HEK293T (cell line): ENCODE results near the gene MTIF2.
"Not testable (repeated sequence)": the region's sequence is repeated elsewhere in the genome, so short reads cannot be mapped to it uniquely, and the experiment has no call there.

Experiments used
- CTCF ChIA-PET: fragments of 350-600 bp; formaldehyde crosslinking; extraction: SDS; loops from one replicate; lab custom pipeline; 2021; ENCODE audit warnings: antibody characterized with exemption, inconsistent platforms; lab: Yijun Ruan, JAX
- POLR2A ChIA-PET: fragments of 350-600 bp; formaldehyde crosslinking; extraction: SDS; loops from one replicate; lab custom pipeline; 2020; ENCODE audit warnings: antibody characterized with exemption, inconsistent platforms; lab: Yijun Ruan, JAX
- DNase-seq: peaks from one replicate; pipeline ENCODE4 v3.0.0; 2012; ENCODE audit warnings: mixed read lengths; ENCODE audit errors: extremely low spot score
- ARNT ChIP-seq: fragments of 450-650 bp; IDR thresholded peaks from 2 replicates; pipeline ENCODE4 v1.6.1; 2017; ENCODE audit warnings: mild to moderate bottlenecking
- BHLHE40 ChIP-seq: fragments of 450-650 bp; IDR thresholded peaks from 2 replicates; pipeline ENCODE4 v1.6.1; 2016; ENCODE audit warnings: mild to moderate bottlenecking, moderate library complexity, borderline replicate concordance
- CTBP1 ChIP-seq: fragments of 450-650 bp; IDR thresholded peaks from 2 replicates; pipeline ENCODE4 v1.6.1; 2016; ENCODE audit warnings: borderline replicate concordance
- ELF4 ChIP-seq: fragments of 450-650 bp; IDR thresholded peaks from 2 replicates; pipeline ENCODE4 v1.6.1; 2017; ENCODE audit warnings: antibody characterized with exemption
- FOXA1 ChIP-seq: fragments of 450-650 bp; IDR thresholded peaks from 2 replicates; pipeline ENCODE4 v1.6.1; 2016; ENCODE audit warnings: mild to moderate bottlenecking
- HDGF ChIP-seq: fragments of 450-650 bp; IDR thresholded peaks from 2 replicates; pipeline ENCODE4 v1.6.1; 2017; ENCODE audit warnings: antibody characterized with exemption, borderline replicate concordance
- L3MBTL2 ChIP-seq: fragments of 450-650 bp; conservative IDR thresholded peaks from 2 replicates; pipeline ENCODE4 v1.6.1; 2016; ENCODE audit warnings: mild to moderate bottlenecking
- LEF1 ChIP-seq: fragments of 450-650 bp; IDR thresholded peaks from 2 replicates; pipeline ENCODE4 v1.6.1; 2017; ENCODE audit warnings: mild to moderate bottlenecking, borderline replicate concordance
- NFRKB ChIP-seq: fragments of 450-650 bp; IDR thresholded peaks from 2 replicates; pipeline ENCODE4 v1.6.1; 2016; ENCODE audit warnings: mild to moderate bottlenecking, moderate library complexity
- SP1 ChIP-seq: fragments of 450-650 bp; IDR thresholded peaks from 2 replicates; pipeline ENCODE4 v1.6.1; 2017
- SUZ12 ChIP-seq: fragments of 450-650 bp; IDR thresholded peaks from 2 replicates; pipeline ENCODE4 v1.6.1; 2016; ENCODE audit warnings: mild to moderate bottlenecking
- TARDBP ChIP-seq: fragments of 450-650 bp; IDR thresholded peaks from 2 replicates; pipeline ENCODE4 v1.6.1; 2016
- ZNF384 ChIP-seq: fragments of 450-650 bp; IDR thresholded peaks from 2 replicates; pipeline ENCODE4 v1.6.1; 2016
- TF ChIP-seq, protein P1 (sequence below): fragments of 450-650 bp; IDR thresholded peaks from 2 replicates; pipeline ENCODE4 v1.6.1; 2016

MTIF2 gene

DNA sequence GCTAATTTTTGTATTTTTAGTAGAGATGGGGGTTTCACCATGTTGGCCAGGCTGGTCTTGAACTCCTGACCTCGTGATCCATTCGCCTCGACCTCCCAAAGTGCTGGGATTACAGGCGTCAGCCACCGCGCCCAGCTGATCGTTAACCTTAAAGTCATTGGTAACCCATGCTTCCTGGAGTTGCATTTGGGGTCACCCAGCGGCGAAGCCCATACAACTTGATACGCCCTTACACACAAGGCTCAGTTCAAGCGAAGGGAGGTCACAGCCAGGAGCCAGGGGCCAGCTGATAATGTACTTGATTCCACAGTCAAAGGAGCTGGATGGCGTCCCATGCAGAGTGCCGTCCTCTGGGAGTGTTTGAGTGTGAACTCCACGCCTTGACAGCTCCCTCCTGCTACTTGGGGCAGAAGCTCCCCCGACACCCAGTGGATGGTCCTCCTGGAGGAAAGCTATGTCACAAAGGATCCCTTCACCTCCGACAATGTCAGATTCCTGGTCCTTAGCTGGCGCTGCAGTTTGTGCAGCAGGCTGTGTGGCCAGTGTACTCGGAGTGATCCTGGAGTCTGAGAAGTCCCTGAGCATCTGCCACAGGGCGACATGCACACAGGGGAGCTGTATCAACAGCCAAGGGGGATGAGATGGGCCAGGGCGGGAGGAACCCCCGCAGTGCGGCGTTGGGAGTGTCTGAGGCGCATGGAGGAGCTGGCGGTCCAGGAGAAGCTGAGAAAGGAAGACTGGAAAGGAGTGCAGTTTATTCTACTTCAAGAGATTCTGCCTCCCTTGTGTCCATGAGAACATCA is 44.9 kb downstream of the MTIF2 start:
- TF ChIP-seq SUZ12 (no peak), NFRKB (no peak)
- ChIA-PET POLR2A (interaction anchor here (1.0 to 1.4 kb wide), 3 partner anchors 8 to 195 kb away, joined by 3 to 6 read pairs (median 5); partner anchors contain the start of genes CCDC88A, CLHC1 and RPS27A), CTCF (no interaction called here)
- DNase-seq = peak; percentile 7

DNA sequence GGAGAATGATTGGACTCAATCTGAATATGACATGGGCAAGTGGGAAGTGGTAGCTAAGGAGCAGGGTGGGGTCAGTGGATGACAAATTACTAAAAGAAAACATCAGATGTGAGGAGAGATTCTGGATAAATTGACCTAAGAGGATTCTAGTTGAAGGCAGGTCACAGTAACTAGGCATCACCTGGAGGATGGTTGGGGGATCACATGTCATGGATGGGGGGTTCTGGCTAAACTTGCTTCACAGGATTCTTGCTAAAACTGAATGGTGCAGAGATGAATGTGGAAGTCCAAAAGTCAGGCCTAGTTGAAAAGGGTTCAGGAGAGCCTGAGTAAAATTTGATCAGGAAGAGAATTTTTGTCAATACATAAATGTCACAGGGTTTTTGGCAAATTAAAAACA is 55.2 kb downstream of the MTIF2 start:
- ChIA-PET CTCF (no interaction called here), POLR2A (interaction anchor here (1.0 to 1.2 kb wide), 2 partner anchors 10 to 18 kb away, joined by 3 to 5 read pairs; partner anchors contain the start of genes CLHC1 and RPS27A)
- no peak for DNase-seq
- TF ChIP-seq ARNT (no peak), SUZ12 (no peak), ELF4 (no peak), NFRKB (no peak), L3MBTL2 (no peak)

DNA sequence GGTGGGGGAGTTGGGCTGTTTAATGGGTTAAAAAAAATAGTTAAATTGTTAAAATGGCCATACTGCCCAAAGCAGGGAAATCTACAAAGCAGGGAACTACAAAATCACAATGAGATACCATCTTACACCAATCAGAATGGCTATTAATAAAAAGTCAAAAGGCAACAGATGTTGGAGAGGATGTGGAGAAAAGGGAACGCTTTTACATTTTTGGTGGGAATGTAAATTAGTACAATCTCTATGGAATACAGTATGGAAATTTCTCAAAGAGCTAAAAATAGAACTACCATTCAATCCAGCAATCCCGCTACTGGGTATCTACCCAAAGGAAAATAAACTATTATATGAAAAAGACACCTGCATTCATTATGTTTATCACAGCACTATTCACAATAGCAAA is 64.1 kb downstream of the MTIF2 start:
- DNase-seq = no peak
- TF ChIP-seq BHLHE40 = no peak
- POLR2A ChIA-PET = no interaction called here
- CTCF ChIA-PET = no interaction called here

DNA sequence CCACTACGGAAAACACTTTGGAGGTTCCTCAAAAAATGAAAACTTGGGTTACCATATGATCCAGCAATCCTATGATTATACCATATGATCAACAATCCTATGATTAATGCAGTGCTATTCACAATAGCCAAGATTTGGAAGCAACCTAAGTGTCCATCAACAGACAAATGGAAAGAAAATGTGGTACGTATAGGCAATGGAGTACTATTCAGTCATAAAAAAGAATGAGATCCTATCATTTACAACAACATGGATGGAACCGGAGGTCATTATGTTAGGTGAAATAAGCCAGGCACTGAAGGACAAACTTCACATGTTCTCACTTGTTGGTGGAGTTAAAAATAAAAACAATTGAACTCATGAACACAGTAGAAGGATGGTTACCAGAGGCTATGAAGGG is 64.5 kb downstream of the MTIF2 start:
- DNase-seq = no peak
- ChIA-PET CTCF (no interaction called here), POLR2A (no interaction called here)
- TF ChIP-seq ELF4 (no peak), HDGF (no peak), NFRKB (no peak), CTBP1 (no peak), SUZ12 (no peak)
- TF ChIP-seq, protein P1, sequence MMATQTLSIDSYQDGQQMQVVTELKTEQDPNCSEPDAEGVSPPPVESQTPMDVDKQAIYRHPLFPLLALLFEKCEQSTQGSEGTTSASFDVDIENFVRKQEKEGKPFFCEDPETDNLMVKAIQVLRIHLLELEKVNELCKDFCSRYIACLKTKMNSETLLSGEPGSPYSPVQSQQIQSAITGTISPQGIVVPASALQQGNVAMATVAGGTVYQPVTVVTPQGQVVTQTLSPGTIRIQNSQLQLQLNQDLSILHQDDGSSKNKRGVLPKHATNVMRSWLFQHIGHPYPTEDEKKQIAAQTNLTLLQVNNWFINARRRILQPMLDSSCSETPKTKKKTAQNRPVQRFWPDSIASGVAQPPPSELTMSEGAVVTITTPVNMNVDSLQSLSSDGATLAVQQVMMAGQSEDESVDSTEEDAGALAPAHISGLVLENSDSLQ = no peak

DNA sequence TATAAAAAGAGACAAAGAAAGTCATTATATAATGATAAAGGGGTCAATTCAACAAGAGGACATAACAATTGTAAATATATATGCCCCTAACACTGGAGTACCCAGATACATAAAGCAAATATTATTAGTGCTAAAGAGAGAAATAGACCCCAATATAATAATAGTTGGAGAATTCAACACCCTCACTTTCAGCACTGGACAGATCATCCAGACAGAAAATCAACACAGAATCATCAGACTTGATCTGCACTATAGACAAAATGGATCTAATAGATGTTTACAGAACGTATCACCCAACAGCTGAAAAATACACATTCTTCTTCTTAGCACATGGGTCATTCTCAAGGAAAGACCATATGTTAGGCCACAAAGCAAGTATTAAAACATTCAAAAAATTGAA is 68.6 kb downstream of the MTIF2 start:
- ChIA-PET POLR2A (no interaction called here), CTCF (no interaction called here)

DNA sequence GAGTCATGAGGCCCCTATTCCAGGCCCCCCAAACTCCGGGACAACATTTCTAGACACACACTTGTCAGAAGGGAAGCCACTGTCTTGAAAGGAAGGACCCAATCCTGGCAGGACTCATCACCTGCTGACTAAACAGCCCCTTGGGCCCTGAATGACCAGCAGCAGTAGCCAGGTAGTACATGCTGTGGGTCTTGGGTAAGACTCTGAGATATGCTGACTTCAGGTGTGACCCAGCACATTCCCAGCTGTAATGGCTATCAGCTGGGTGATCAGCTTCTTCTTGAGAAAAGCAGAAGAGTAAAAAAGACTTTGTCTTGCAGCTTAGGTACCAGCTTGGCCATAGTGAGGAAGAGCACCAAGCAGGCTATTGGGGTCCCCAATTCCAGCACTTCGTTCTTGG is 72.5 kb downstream of the MTIF2 start:
- TF ChIP-seq SP1 = no peak
- TF ChIP-seq LEF1 = no peak
- TF ChIP-seq HDGF = no peak
- TF ChIP-seq CTBP1 = no peak
- ChIA-PET CTCF (interaction anchor here (0.7 kb wide), 1 partner anchor 9 kb away, joined by 3 read pairs; no protein-coding TSS in a partner anchor), POLR2A (no interaction called here)
- no peak for DNase-seq

More for the DNA sequence above, 68.6 kb downstream of the MTIF2 start:
- TF ChIP-seq CTBP1 (no peak), TARDBP (no peak), FOXA1 (no peak), ELF4 (no peak), L3MBTL2 (no peak), NFRKB (no peak), ZNF384 (no peak), BHLHE40 (no peak), SP1 (no peak), SUZ12 (no peak), ARNT (no peak), LEF1 (no peak), HDGF (no peak)
- TF ChIP-seq, protein P1 = no peak
- no peak for DNase-seq

DNA sequence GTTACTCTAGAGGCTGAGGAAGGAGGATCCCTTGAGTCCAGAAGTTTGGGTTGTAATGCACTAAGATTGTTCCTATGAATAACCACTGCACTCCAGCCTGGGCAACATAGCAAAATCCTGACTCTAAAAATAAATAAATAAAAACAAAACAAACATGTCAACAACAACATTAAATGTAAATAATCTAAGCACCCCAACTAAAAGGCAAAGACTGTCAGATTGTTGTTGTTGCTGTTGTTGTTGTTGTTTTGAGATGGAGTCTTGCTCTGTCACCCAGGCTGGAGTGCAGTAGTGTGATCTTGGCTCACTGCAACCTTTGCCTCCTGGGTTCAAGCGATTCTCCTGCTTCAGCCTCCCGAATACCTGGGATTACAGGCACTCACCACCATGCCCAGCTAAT is 77.1 kb downstream of the MTIF2 start:
- CTCF ChIA-PET = not testable (repeated sequence)

DNA sequence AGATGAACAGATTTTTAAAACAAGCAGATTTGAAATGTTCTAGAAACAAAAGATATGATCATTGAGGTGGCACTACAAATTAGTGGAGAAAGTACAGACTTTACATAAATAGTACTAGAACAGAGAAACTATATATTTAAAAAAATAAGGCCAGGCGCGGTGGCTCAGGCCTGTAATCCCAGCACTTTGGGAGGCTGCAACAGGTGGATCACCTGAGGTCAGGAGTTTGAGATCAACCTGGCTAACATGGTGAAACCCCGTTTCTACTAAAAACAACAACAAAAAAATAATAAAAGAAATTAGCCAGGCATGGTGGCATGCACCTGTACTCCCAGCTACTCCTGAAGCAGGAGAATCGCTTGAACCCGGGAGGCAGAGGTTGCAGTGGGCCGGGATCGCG is 82.2 kb downstream of the MTIF2 start:
- POLR2A ChIA-PET, CTCF ChIA-PET, DNase-seq: not testable (repeated sequence)

More for the DNA sequence above, 77.1 kb downstream of the MTIF2 start:
- DNase-seq, POLR2A ChIA-PET: not testable (repeated sequence)
